Activated CD4-positive, alpha-beta T cell treated with anti-CD3 and anti-CD28 coated beads, Interleukin-2, Interleukin-6, amounts not matched to agents 100 ng/mL and 50 ng/mL, durations not matched to agents 16 hours and 8 hours (primary cell): Measurements from ENCODE around the gene HEG1.
"Not testable (repeated sequence)": the region's sequence is repeated elsewhere in the genome, so short reads cannot be mapped to it uniquely, and the experiment has no call there.

Experiments used
- DNase-seq: peaks from one replicate; pipeline ENCODE4 v3.0.0-alpha.2; 2020

HEG1 gene

DNA sequence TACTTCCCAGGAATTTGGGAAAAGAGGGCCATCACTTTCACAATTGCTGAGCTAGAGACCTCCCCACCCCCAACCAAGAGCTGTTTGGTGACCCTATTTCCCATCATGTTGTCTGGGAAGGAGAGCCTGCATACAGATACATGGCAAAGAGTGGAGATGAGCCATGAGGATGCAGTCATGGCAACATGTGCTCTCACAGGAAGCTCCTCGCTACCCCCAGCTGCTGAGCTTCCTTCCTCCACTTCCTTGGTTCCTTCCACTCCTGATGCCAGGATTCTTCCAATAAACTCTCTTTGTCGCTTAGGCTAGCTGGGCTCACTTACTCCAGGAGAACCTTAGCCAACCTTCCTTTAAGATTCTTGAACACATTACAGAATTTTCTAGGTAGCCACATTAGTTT lies 72.9 kb downstream of the HEG1 start:
- DNase-seq: no peak

DNA sequence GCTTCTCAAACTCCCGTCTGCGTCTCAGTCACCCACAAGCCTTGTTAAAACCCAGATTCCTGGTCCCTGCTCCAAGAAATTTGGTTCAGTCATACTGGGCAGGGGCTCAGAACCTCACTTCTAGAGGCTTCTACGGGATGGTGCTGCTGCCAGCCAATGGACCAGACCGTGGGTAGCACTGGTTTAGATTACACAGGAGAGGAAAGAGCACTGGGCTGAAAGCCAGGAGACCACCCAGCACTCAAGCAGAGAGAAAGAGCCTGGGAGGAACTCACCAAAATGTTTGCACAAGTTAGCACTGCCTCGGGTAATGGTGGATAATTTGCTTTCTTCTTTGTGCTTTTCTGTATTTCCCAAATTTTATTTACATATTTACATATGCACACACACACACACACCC lies 74.3 kb downstream of the HEG1 start:
- DNase-seq: no peak

DNA sequence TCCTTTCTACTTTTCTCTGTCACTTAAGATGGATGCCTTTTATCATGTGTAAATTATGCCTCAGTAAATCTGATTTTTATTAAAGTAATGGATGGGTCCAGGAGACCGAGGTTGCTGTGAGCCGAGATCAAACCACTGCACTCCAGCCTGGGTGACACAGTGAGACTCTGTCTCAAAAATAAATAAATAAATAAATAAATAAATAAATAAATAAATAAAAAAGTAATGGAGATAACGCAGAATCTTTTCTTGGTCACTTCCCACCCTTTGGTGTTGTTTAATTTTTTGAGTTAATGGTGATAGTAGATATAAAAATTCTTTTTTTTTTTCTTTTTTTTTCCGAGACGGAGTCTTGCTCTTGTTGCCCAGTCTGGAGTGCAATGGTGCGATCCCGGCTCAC lies 77.2 kb downstream of the HEG1 start:
- no peak for DNase-seq

DNA sequence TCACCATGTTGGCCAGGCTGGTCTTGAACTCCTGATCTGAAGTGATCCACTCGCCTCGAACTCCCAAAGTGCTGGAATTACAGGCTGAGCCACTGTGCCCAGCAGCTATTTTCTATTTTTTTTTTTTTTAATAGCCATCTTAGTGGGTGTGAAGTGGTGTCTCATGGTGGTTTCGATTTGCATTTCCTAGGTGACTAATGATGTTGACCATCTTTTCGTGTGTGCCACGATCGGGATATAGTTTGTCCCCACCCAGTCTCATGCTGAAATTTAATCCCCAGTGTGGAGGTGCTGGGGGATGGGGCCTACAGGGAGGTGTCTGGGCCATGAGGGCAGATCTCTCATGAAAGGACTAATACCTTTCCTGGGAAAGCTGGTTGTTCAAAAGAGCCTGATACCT lies 79.4 kb downstream of the HEG1 start:
- DNase-seq: no peak

DNA sequence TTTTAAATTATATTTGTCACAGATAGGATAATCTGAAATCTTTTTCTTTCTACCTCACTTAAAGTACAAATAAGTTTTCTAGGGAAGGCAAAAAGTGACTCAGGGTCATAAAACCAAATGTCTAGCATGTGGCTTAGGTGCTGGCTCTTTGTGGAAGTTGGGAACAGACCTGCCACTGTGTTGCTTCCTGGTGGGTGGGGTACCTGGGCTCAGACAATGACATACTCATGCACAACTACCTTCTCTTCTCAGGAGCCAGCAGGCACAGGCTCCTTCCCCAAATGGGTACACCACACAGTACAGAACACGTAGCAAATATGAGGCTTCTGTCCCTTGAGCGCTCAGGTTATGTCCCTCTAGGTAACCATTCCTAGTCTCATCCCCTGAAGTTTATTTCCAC lies 81.1 kb downstream of the HEG1 start:
- DNase-seq: no peak

DNA sequence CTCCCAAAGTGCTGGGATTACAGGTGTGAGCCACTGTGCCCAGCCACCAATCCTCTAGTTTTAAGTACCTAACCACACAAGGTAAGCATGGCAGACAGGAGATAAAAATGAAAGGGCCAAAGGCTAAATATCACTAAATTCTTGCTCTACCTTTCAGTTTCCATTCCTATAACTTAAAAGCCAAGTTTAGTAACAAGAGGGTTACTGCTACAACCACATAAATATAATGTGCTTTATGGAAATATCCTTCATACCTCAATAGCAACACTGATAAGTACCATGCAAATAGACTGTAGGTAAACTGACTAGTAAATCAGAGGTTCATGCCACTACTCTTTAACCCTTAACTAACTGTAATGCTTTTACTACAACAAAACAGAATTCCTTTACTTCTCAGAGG lies 82.5 kb downstream of the HEG1 start:
- no peak for DNase-seq

DNA sequence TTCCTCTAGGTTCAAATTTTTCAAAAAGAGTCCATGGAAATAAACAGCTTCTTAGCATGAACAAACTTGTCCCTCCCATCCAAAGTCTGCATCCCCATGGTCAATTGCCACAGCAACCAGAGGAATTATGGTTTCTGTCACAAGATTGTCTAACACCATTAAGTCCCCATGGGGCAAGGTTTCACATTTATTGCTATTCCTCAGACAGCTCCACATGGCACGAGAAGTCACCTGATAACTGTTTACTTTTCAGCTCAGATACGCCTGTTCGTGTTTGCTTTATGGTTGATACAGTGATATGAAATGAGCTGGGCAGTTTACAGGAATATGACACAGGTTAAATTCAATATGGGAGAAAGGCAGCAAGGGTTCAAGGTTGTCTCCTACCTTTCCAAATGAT lies 83.3 kb downstream of the HEG1 start:
- DNase-seq: no peak

DNA sequence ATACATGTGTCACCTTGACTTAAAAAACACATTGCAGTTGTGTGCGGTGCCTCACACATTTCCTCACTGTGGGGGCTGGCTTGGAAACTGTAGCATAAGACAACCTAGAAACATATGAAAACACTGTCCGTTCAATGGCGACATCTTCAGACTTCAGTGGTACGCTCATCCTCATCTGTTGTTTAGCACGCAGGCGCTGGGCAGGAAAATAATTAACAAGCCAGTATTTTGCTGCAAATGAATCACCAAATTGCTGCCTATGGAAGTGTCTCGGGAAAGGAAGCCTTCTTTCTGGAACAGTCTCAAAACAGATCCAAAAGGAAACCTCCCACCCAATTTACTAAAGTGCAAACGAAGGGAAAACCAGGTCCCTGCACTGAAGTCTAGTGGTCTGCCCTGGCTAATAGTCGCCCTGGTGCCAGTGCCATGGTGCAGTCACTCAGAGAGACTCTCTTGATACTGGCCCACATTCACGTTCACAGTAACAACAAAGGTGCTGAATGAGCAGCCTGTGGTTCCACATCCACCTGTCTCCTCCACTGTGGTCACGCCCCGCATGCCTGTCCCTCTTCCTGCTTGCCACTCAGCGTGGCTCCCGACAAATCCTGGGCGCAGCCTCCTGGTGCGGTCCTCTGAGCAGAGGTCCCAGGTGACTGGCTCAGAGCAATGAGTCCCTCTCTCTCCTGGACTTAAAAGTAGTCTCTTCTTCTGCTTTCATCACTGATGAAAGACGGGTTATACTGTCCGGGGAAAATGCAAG lies 85.7 kb downstream of the HEG1 start:
- DNase-seq: no peak

DNA sequence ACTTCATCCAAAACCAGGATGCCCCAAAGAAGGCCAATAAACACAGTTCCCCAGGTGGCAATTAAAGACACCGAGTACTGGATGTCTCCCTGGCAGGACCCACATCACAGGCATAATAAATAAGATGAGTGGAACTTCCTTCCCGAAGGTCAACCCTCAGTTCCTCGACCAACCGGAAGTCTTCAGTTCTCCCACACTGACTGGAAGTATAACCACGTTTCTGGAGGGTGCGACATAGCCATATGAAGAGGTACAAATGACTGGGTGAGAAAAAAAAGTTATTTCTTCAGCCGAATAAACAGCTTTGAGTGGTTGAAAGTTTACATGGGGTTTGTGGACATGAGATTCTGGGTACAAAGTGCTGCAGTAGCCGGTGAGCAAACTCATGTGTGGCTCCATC lies 86.6 kb downstream of the HEG1 start:
- DNase-seq: peak; percentile 12

DNA sequence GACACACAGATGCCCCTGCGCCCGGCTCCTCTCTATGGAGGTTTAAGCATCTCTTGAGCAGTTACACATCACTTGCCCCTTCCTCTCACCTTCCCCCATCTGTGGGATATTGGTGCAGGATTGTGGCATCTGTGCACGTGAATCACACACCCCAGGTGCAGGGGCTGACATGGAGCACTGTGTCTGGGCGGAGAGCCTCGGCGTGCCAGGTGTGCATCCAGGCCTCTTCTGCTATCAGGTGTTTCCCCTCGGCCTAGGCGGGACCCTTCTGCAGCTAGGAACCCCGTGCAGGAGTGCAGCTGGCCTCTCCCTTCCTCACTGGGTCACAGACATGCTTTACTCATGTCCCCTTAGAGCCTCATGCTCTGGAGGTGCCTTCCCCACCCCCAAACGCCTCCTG lies 87.8 kb downstream of the HEG1 start:
- no peak for DNase-seq

DNA sequence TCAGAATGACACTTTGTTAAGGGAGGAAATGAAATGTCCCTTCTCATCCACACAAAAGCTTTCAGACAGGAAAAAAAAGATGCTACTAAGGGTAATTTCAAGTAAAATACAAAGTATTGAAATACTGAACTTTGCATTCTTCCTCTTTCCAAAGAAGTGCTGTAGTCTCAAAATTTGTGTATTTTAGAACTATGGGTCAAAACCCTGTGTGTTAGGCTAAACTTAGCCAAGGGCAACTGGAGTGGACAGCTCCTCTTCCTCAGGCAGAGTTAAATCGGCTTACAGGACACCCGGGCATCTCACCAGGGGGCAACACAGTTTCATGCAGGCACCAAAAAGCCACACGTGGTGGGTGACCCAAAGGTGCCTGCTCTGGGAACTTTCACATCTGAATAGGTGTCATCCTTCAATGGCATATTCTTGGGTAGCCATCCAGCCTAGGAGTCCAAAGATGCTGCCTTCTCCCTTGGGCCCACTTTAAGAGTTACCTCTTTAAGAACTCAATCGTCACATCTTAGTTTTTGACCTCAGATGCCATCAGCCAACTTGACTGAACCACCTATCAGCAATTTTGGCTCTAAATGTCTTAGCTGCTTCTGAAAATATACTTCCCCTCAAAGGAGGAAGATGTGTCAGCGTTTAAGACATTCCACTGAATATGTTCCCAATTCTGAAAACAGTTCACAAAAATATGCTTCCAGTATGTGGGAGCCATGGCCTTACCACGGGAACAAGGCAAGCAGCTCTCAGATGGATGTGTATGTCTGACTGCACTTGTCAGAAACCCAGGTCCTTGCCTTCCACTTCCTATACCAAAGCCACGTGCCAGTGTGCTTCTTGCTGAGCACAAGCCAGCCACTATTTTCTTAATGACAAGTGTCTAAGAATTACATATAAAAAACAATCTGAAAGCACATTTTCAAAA lies 89.0 kb downstream of the HEG1 start:
- no peak for DNase-seq

DNA sequence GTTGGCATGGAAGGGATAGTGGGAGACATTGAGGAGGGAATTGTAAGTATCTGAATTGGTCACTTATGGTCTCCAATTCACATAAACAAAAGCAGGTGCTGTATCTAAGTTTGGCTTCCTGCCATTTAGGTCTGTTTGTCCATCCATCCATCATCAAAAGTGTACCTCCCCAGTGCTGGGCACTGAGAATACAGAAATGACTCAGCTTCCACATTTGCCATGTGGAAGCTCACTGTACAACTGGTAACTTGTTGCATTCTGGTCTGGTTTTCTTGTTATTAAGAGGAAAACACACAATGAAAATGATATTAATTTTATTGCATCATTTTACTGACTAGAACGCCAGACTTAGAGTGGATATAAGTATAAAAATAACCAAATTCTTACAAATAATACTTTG lies 90.4 kb downstream of the HEG1 start:
- DNase-seq: no peak

DNA sequence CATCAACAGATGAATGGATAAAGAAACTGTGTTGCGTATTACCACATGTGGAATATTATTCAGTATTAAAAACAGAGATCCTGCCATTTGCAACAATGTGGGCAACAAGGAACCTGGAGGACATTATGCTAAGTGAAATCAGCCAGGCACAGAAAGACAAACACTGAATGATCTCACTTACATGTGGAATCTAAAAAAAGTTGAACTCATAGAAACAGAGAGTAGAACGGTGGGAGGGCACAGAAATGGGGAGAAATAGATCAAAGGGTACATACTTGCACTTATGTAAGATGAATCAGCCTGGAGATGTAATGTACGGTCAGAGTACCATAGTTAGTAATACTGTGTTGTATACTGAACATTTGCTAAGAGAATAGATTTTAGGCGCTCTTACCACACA lies 91.4 kb downstream of the HEG1 start:
- no peak for DNase-seq

DNA sequence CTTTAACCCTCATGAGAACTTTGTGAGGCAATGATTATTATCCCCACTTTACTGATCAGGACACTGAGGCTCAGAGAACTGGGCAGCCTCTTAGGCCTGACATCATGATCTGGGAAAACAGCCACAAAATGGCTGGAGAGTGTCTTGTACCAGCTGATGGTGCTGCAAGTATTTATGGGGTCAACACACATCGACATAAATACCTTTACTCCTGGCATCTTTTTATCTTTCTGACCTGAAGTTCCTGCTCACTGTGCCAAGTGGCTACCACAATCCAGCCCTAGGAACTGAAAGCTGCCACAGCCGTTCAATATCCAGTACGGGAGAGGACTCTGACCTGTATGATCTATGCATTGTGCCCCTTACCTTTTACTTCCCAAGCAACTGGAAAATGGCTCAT lies 92.0 kb downstream of the HEG1 start:
- no peak for DNase-seq

DNA sequence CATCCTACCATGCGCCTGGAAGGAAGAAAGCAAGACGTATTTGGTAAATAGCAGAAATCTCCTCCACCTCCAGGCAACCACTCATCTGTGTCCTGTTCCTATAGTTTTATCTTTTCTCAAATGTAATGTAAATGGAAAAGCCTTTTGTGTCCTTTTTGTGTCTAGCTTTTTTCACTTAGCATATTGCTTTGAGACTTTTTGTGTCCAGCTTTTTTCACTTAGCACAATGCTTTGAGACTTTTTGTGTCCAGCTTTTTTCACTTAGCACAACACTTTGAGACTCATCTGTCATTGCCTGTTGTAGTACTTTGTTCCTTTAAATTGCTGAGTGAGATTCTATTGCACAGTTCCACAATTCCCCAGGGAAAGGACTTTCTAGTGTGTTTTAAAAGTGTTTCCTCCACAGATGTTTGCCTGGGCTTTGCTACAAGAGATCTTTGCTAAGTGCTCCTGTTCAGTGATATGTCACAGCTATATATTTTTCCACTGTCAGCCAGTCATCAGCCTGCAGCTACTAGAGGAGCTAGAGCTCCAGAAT lies 93.3 kb downstream of the HEG1 start:
- DNase-seq: no peak

DNA sequence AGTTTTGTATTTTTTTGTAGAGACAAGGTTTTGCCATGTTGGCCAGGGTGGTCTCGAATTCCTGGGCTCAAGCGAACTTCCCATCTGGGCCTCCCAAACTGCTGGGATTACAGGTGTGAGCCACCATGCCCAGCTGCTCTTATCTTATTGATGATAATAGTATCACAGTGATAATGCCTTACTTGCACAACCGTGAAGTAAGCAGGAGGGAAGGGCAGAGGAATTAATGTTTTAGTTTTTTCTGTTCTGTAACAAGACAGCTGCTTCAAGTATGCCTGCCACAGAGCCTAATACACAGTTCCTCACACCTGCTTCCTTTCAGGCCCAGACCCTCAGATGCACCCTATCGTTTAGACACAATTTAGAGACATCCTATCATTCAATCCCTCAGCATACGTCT lies 95.1 kb downstream of the HEG1 start:
- DNase-seq: no peak

DNA sequence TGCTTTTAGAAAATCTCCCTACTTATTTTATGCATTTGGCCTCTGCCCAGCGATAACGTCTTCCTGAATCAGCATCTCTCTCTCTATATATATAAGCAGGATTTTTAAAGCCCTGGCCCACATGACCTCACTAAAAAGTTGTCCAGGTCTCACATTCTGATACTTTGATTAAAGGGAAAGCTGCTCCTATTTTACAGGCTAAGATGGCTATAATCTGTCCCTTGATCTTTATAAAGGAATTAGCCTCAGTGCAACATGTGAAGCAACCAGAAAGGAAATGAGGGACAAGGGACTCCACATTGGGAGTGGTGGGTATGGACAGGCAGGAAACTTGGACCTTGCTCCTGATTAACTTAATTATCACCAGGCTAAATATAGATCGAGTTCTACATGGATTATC lies 95.7 kb downstream of the HEG1 start:
- no peak for DNase-seq

DNA sequence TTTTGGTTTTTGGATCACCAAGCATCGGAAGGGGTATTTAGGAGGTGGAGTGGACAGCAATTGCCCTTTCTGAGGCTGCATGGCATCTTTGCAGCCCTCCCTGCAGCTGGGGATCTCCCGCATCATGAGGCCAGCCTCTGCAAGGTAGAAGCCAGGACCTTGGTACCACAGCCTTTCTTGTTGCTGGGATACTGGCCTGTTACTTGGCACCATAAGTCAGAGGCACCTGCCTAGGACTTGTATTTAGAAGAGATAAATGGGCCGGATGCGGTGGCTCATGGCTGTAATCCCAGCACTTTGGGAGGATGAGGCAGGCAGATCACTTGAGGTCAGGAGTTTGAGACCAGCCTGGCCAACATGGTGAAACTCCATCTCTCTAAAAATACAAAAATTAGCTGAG lies 97.8 kb downstream of the HEG1 start:
- DNase-seq: not testable (repeated sequence)

DNA sequence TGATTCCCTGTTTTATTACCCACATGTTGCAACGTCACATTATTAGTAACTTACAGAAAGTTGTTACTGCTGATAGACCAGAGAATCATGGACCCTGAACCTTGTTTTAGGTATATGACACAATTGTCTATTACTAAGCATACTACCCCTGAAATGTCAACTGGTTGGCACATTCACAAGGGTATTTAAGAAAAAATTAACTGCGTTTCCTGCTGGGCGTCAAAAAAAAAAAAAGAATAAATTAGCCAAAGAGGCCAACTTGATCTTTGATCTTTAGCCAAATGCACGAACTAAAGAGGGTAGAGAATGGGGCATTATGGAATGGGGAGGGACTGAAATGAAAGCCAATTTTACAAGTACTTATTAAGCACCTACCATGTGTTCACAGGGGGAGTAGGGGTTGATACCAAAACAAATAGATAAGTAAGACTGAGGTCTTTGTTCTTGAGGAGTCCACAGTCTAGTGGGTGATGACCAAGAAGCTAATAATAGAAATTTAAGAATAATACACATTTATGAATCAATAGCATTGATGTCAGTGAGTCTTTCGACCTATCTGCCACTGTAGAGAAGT lies 103.4 kb downstream of the HEG1 start:
- no peak for DNase-seq

DNA sequence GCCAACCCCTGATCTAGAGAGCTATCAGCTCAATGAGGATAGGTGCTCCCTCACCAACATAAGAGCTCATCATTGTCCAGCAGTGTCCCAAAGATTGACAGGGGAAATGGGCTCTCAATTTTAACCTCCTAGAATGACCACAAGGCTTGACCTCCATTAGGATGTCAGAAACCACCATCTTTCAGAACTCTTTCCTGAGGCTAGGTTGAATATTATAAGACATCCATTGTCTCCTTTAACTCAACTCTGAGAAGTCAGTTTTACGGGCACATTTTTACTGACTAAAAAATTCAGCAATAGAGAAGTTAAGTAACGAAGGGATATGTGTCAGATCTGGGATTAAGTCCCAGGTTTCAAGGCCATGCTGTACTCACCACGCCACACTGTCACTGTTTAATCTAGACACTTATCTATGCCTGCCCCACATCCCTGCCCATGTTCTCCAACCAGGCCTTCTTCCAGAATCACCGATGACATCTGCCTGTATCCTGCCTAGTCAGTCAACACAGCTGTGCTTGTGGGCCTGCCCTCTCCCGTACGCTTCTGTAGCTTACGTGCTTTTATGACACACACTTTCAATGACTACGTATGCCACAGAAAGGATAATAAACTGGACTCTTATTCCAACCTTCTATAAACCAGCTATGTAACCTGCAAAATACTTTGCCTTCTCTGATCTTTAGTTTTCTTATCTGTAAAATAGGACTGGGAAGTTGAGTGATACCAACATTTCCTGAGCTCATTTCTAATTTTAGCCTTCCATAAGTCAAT lies 104.1 kb downstream of the HEG1 start:
- DNase-seq: no peak

DNA sequence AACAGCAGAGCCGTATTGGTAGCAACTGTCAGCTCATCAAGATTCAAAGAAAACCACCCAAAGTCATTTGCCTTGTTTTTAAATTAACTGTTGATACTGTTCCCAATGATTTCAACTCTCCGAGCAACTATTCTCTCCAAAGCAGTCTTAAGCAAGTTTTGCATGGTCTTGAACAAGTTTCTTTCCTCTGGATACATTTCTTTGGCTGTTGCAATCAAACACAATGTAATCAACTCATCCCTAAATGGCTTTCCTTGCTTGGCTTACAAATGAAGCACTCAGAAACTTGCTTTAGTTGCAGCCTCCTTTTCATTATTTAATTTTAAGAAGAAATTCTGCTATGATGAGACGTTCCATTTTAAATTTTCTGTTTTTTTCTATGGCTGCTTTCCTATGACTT lies 105.8 kb downstream of the HEG1 start:
- no peak for DNase-seq

DNA sequence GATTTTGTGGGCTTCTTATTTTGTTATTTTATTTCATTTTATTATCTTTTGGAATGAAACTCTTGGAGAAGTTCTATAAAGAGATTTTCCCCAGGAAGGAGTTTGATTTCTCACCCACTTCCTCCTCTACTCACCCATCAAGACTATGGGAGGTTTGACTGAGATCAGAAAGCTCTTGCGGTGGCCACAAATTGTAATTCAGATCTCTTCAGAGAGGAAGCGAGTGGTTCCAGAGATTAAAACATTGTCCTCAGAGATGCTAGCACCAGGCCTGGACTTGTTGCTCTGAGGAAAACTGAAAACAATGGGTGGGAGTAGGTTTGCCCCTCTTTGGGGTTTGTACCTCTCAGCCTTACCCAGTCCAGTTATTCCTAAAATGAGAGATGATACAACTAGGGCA lies 113.2 kb downstream of the HEG1 start:
- no peak for DNase-seq

DNA sequence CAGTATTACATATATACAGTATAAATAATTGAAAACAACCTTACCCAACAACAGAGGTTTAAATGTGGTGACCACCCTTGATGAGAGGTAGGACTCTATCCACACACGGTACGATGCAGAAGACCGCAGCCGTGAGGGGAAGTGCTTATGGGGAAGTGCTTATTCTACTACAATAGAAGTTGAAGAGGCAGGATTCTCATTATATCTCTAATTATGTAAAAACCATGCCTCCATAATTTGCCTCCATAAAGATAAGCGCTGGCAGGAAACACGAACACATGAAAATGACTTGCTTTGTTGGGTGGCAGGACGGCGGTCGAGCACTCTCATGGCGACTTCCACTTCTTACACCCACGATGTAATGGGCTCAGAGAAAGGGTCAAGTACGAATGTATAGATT lies 114.0 kb downstream of the HEG1 start:
- no peak for DNase-seq
